Pancreas (tissue), 10 donors: Measurements from ENCODE around the gene PAMR1. TPM values are rescaled to one million over a fixed set of nuclear protein-coding genes. Genes with fewer than 3 reads are reported as not detected.

Source experiments
- ATAC-seq, 4 donors: fragments of 200-7000 bp; cut with Tn5 transposase; one replicate each; pipeline versions ENCODE4 v1.8.0 to v1.9.1; 2020; ENCODE audit warnings: mild to moderate bottlenecking in 4 of 4, moderate library complexity in 4 of 4
- DNase-seq, 6 donors: peaks; one replicate each; pipeline ENCODE4 v3.0.0-alpha.2; 2020
- FAIRE-seq: peaks from 2 replicates; lab custom pipeline; 2012; peaks lifted over from hg19 to GRCh38; lab: Jason Lieb, UNC
- H3K27ac ChIP-seq, 4 donors: fragments of 200-600 bp; sonication (generic); 1 replicate in 3 of 4; 2 replicates in 1 of 4; pipeline versions ENCODE4 v1.5.0 to v1.8.0; 2020
- H3K27me3 ChIP-seq, 4 donors: fragments of 200-600 bp; one replicate each; pipeline ENCODE4 v1.8.0; 2021
- H3K36me3 ChIP-seq, 3 donors: fragments of 200-600 bp; sonication (generic) in 1 of 3; one replicate each; pipeline versions ENCODE4 v1.5.0 to v1.8.0; 2020 to 2021
- H3K4me1 ChIP-seq, 3 donors: fragments of 200-600 bp; one replicate each; pipeline ENCODE4 v1.8.0; 2021
- H3K4me3 ChIP-seq, 4 donors: fragments of 200-600 bp; sonication (generic) in 2 of 4; one replicate each; pipeline versions ENCODE4 v1.5.0 to v1.8.0; 2020 to 2021
- H3K9me3 ChIP-seq, 4 donors: fragments of 200-600 bp; one replicate each; pipeline ENCODE4 v1.8.0; 2021
- CTCF ChIP-seq, 4 donors: fragments of 200-600 bp; sonication (generic) in 3 of 4; IDR thresholded peaks; one replicate each; pipeline versions ENCODE4 v1.5.0 to v1.8.0; 2021; ENCODE audit warnings: antibody characterized with exemption in 4 of 4
- WGBS, 2 donors: extraction: QIAGEN DNeasy Blood & Tissue Kit; methylation state at CpG; one replicate each; pipeline ENCODE4 v1.1.7; 2013; 5-methylcytosine and 5-hydroxymethylcytosine counted together
- intact Hi-C, 3 donors: fragments of 100-400 bp; cut with DNase I; formaldehyde crosslinking; loops; one replicate each; pipeline versions ENCODE4 v1.11.1 to v1.14.2; 2022
- polyA plus RNA-seq, 2 donors: library from polyadenylated mRNA; stranded (reverse); fragments of 200-250 nt; gene quantifications; one replicate each; pipeline ENCODE4 v1.2.3, GENCODE V29; 2013
- total RNA-seq, 6 donors: library from RNA; stranded (reverse); fragmentation: NEBNext Ultra II Directional in 4 of 6; extraction: Animal tissue kit (Norgen Biotek cat#: 25700) in 4 of 6; gene quantifications; one replicate each; pipeline versions ENCODE4 v1.2.1 to v1.2.4, GENCODE V29; 2021 to 2023
- donor health status: healthy with polysubstance abuse.
- donor health status: DM: no; HTN: no; CAD: no; lungs with moderate emphysema.
- donor health status: DM: no; HTN: no; CAD: no.
- donor health status: control.
- donor health status: control.
- donor health status: Bipolar disorder and iron deficiency.
- donor health status: DM: yes; HTN: yes; CAD: no.
- donor health status: DM: no; HTN: no; CAD: no.
- donor health status: DM: no; HTN: no; CAD: no.
- donor health status: DM: yes; HTN: yes; CAD: no.

Gene PAMR1
- total and polyA plus RNA-seq, 8 donors, result 0.42 to 4.8 (median 1.3) TPM

DNA sequence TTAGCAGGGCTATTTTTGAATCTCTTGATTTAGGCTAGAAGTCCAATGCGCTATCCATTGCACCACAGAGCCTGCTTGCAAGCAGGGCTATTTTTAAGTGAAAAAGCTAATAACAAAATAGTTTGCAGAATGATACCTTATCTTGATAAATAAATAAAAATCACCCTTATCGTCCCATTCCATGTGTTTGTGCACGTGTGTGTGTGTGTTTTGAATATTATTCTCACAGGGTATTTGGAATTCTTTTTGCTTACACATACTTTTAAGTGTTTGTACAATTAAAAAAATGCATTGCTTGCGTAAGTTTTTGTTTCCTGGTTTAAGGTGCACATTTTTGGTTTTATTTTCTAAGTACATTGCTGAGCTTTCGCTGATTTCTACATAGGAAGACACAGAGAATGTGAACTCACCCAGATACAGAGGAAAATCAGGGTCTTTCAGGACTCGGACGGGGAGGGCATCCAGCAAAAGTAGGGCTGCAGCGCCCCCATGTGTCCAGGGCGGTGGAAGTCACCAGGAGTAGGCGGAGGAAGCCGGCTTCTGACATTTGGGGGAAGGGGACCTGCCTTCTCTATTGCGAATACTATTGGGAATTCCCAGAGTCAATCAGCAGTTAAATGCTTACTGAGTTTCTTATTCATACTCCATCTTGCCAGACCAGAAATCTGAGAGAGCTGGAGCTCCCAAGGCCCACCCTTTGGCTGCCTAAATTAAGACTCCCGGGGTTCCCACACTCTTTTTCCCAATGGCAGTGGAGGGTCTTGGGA, 133.3 kb downstream of the PAMR1 start:
- H3K4me1 ChIP-seq, result peaks cover 28 to 57% (median 29%) of the 10 kb centered on the region in 3 donors
- peak; percentile 47 to 87 (median 78) for ATAC-seq
- H3K36me3 ChIP-seq, result no peaks in the 10 kb centered on the region
- no peak overlapping the region for H3K4me3 ChIP-seq
- peak overlapping the region in 3 of 4 donors; percentile 52 to 85 (median 73) for H3K27ac ChIP-seq
- FAIRE-seq, result no peak
- DNase-seq, result peak; percentile 76 to 93 (median 82)
- no peaks in the 10 kb centered on the region for H3K27me3 ChIP-seq
- no peaks in the 10 kb centered on the region for H3K9me3 ChIP-seq
- WGBS, 2 donors, result 11% methylated on average over 13 of the region's 13 CpGs
- intact Hi-C loops, result loop anchor here in 2 of 3 donors (5.0 to 10.0 kb wide), 3 partner anchors 397 to 470 kb away; no protein-coding TSS in a partner anchor
- peak; percentile 58 to 73 (median 67) for TF ChIP-seq CTCF (IDR thresholded peaks at IDR 0.05)

DNA sequence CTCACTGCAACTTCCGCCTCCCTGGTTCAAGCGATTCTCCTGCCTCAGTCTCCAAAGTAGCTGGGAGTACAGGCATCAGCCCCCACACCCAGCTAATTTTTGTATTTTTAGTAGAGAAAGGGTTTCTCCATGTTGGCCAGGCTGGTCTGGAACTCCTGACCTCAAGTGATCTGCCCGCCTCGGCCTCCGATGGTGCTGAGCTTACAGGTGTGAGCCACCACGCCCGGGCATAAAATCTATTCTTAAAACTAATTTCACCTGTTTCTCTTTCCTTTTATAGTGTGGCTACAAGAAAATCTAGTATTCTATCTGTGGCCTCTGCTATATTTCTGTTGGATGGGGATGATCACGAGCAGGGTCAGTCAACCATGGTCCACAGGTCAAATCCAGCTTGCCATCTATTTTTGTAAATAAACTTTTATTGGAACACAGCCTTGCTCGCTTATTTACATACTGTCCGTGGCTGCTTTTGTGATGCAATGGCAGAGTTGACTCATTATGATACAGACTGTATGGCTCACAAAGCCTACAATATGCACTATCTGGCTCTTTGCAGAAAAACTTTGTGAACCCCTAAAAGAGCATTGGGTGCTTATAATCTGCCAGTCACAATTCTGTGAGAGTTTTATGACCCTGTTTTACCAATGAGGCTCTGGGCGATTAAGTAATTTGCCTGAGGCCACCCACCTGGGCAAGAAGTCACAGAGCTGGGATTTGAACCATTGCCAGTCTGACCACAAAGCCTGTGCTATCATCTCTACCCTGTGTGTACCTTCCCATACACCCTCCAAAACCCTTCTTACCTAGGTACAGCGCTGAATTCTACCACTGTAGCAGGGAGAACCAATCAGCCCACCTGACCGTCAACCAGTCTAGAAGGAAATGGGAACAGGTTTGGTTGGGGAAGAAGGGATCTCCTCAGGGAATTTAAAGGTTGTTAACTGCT, 134.4 kb downstream of the PAMR1 start:
- intact Hi-C loops, result loop anchor here in 2 of 3 donors (5.0 to 10.0 kb wide), 3 partner anchors 396 to 469 kb away; no protein-coding TSS in a partner anchor
- H3K27ac ChIP-seq, result peak overlapping the region in 3 of 4 donors; percentile 52 to 85 (median 73)
- ATAC-seq (peak; percentile 72 to 86 (median 75)), DNase-seq (peak in 4 of 6 donors; percentile 28 to 80 (median 44)), FAIRE-seq (no peak)
- no peak for TF ChIP-seq CTCF (IDR thresholded peaks at IDR 0.05)
- H3K9me3 ChIP-seq, result no peaks in the 10 kb centered on the region
- H3K4me3 ChIP-seq, result no peak overlapping the region
- H3K4me1 ChIP-seq, result peaks cover 28 to 62% (median 29%) of the 10 kb centered on the region in 3 donors
- no peaks in the 10 kb centered on the region for H3K27me3 ChIP-seq
- no peaks in the 10 kb centered on the region for H3K36me3 ChIP-seq
- WGBS, 2 donors, result 39 to 48% methylated on average over 13 of the region's 13 CpGs

DNA sequence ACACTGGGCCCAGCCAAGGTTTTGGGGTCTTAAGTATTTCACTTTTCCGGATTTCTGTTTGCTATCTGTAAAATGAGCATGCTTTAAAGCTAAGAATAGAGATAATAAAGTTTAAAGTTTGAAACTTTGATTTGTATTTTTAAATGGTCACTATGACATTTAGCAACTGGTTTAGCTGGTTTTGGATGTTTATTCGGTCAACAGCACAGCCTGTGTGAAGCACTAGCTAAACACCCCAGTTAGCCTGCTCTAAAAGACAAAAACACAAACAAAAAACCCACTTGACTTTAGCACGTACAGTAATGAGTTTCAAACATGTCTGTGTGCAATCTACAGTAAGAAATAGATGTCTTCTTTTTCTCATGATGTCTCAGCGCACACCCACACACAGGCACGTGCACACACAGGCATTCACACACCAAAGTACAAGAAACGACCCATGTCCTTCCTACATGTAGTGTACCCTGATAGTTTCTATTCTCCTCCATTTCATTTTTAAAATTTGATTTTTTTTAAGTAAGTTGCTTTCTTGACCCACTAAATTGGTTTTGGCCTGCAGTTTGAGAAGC, 135.4 kb downstream of the PAMR1 start:
- H3K4me1 ChIP-seq, result peaks cover 28 to 62% (median 29%) of the 10 kb centered on the region in 3 donors
- H3K27me3 ChIP-seq, result no peaks in the 10 kb centered on the region

More for the DNA sequence above, 135.4 kb downstream of the PAMR1 start:
- Histone ChIP-seq H3K4me3 (no peak overlapping the region), H3K9me3 (no peaks in the 10 kb centered on the region), H3K36me3 (no peaks in the 10 kb centered on the region), H3K27ac (peak overlapping the region; percentile 13 to 85 (median 61))
- intact Hi-C loops, result loop anchor here in 2 of 3 donors (5.0 to 10.0 kb wide), 3 partner anchors 395 to 468 kb away; no protein-coding TSS in a partner anchor
- TF ChIP-seq CTCF (IDR thresholded peaks at IDR 0.05), result no peak
- peak; percentile 47 to 63 (median 52) for ATAC-seq
- WGBS, 2 donors, result 18 to 32% methylated on average over 6 of the region's 6 CpGs
- FAIRE-seq, result no peak
- DNase-seq, result no peak
